ENCODE results near the gene NHS. TPM values are rescaled to one million over a fixed set of nuclear protein-coding genes. Genes with fewer than 3 reads are reported as not detected.
A peak's percentile ranks its signal among the peaks of the same experiment; 100 is the strongest.

NHS gene
- total RNA-seq, 6 experiments from 2014 or later: 0.06 to 0.27 (median 0.12) TPM

GRCh38 chrX:17692709-17693346, 317.8 kb downstream of the NHS start:
- DNase-seq (no peak), ATAC-seq (no peak)
- H3K9me3 ChIP-seq: no peaks in the 10 kb centered on the region
- no peaks in the 10 kb centered on the region for H3K4me1 ChIP-seq
- no peak for TF ChIP-seq CTCF (IDR thresholded peaks at IDR 0.05)
- TF ChIP-seq POLR2A (IDR thresholded peaks at IDR 0.05): no peak
- no peaks in the 10 kb centered on the region for H3K36me3 ChIP-seq
- H3K4me3 ChIP-seq: no peak overlapping the region
- no peaks in the 10 kb centered on the region for H3K27me3 ChIP-seq
- intact Hi-C loops (cut with DNase I): no loop called here
- WGBS (ENCODE audit: insufficient coverage, low coverage, low lambda C conversion rate, missing lambda C conversion rate): 51% methylated on average over 5 of the region's 5 CpGs
- no peak overlapping the region for H3K27ac ChIP-seq

GRCh38 chrX:17697191-17697590, 322.2 kb downstream of the NHS start:
- intact Hi-C loops (cut with DNase I): no loop called here
- peak; percentile 71 to 82 (median 74) for ATAC-seq

GRCh38 chrX:17700976-17701375, 326.0 kb downstream of the NHS start:
- 32% methylated on average over 1 of the region's 1 CpG for WGBS (ENCODE audit: insufficient coverage, low coverage, low lambda C conversion rate, missing lambda C conversion rate)
- Histone ChIP-seq H3K4me3 (no peak overlapping the region), H3K4me1 (no peaks in the 10 kb centered on the region), H3K36me3 (no peaks in the 10 kb centered on the region), H3K27me3 (no peaks in the 10 kb centered on the region), H3K9me3 (no peaks in the 10 kb centered on the region), H3K27ac (no peak overlapping the region)
- no peak for DNase-seq
- no peak for TF ChIP-seq POLR2A (IDR thresholded peaks at IDR 0.05)
- TF ChIP-seq CTCF (IDR thresholded peaks at IDR 0.05): no peak
- intact Hi-C loops (cut with DNase I): no loop called here
- ATAC-seq: no peak

More at GRCh38 chrX:17697191-17697590, 322.2 kb downstream of the NHS start:
- DNase-seq: no peak
- H3K27me3 ChIP-seq: no peaks in the 10 kb centered on the region
- H3K4me1 ChIP-seq: no peaks in the 10 kb centered on the region
- TF ChIP-seq POLR2A (IDR thresholded peaks at IDR 0.05) (no peak), CTCF (IDR thresholded peaks at IDR 0.05) (peak; percentile 12 to 29 (median 24))
- H3K9me3 ChIP-seq: no peaks in the 10 kb centered on the region
- no peak overlapping the region for H3K27ac ChIP-seq
- no peak overlapping the region for H3K4me3 ChIP-seq
- no peaks in the 10 kb centered on the region for H3K36me3 ChIP-seq
- WGBS (ENCODE audit: insufficient coverage, low coverage, low lambda C conversion rate, missing lambda C conversion rate): 42% methylated on average over 1 of the region's 1 CpG

- no peak for ATAC-seq
- no peak for DNase-seq
- intact Hi-C loops (cut with DNase I): no loop called here
- WGBS (ENCODE audit: insufficient coverage, low coverage, low lambda C conversion rate, missing lambda C conversion rate): 62% methylated on average over 2 of the region's 2 CpGs
- TF ChIP-seq CTCF (IDR thresholded peaks at IDR 0.05) (no peak), POLR2A (IDR thresholded peaks at IDR 0.05) (no peak)
- Histone ChIP-seq H3K9me3 (no peaks in the 10 kb centered on the region), H3K27me3 (no peaks in the 10 kb centered on the region), H3K36me3 (no peaks in the 10 kb centered on the region), H3K4me1 (no peaks in the 10 kb centered on the region), H3K27ac (no peak overlapping the region), H3K4me3 (no peak overlapping the region)
Measured at GRCh38 chrX:17703201-17703600, 328.2 kb downstream of the NHS start.
